Epidermal melanocyte (primary cell): ENCODE measurements around the gene CSHL1.
"Not testable (repeated sequence)": the region's sequence is repeated elsewhere in the genome, so short reads cannot be mapped to it uniquely, and the experiment has no call there.

Experiments used
- DNase-seq: peaks from one replicate; pipeline ENCODE4 v3.0.0; 2011; ENCODE audit warnings: low spot score; ENCODE audit not compliant: insufficient read length

CSHL1 gene

DNA sequence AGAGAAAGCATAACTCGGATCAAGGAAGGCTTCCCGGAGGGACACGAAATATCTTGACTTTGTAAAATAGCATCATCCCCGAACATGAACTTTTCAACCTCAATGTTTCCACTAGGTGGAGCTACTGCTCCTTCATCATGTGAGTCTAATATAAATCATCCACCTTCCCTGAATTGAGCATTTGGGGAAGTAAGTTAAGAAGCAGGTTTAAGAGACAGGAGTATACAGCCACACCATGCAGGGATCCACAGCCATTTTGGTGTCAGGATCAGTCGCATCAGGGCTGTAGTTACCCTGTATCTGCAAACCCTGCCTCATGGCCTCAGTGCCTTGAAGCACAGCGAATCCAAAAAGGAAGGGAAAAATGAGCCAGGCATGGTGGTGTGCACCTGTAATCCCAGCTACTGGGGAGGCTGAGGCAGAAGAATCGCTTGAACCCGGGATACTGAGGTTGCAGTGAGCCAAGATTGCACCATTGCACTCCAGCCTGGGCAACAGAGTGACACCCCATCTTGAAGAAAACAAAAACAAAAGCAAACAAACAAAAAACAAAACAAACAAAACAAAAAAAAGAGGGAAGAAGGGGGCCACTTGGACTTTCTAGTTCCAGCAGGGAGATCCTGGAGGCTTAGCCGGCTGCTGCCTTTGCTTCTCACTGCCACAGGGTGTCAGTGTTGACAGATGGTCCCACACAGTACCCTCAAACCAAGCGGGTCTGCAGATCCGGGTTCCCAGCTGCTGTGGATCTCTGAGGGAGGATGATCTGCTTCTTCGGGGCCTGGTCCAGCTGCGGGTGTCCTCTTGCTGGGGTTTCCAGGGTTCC, 21.8 kb downstream of the CSHL1 start:
- DNase-seq = not testable (repeated sequence)

DNA sequence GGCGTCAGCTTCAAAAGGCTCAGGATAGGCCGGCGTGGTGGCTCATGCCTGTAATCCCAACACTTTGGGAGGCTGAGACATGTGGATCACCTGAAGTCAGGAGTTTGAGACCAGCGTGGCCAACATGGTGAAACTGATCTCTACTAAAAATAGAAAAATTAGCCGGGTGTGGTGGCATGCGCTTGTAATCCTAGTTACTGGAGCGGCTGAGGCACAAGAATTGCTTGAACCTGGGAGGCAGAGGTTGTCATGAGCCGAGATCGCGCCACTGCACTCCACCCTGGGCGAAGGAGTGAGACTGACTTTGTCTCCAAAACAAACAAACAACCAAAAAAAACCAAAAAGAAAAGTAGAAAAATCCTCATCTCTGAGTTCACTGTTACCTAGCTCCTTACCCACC, 25.9 kb downstream of the CSHL1 start:
- DNase-seq = not testable (repeated sequence)

DNA sequence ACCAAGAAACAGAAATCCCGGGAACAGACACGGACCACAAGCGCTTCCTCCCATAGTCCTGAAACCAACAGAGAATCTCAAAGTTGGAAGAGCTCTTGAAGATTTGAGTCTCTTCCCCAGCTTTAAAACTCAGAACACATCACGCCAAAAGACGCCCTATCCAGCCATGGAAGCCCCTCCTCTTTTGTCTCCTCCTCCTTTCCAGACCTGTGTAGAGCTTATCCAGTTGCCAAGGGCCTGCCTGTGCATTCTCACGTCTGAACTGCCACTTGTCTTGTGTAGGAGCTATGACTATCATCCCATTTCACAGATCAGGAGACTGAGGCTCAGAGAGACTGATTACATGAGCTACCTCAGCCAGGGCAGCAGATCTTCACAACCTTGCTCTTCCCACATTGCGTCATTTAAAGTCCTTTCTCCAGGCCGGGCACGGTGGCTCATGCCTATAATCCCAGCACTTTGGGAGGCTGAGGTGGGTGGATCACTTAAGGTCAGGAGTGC, 28.4 kb downstream of the CSHL1 start:
- DNase-seq = not testable (repeated sequence)

DNA sequence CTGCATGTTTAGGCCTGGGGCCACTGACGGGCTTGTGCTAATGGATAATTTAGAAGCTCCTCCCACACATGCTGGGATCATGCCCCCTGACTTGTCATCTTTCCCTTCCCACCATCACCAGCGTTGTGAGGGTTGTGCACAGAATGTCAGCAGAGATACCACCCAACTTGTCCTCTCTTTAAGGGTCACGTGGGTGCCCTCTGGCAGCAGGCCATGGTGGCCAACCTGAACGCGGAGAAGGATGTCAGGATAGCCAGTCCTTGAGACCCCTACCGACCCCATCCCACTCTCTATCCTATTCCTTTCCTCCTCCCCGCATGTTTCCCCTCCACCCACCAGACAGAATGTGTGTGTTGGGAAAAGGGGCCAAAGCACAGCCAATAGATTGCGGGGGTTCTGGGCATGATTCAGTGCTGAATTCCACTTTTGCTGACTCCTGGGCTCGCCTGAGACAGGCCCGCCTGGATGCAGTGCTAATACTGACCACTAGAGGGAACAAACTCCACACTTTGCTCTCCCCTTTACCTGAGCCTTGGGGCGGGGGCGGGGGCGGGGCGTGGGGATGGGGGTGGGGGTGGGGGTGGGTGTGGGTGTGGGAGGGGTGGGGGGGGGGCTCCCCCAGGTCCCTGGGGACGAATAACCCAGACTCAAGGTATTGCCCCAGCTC, 29.0 kb downstream of the CSHL1 start, which contains the start of gene GH2:
Gene GH2, minus strand, starts transcription at position 10 of the 667 bp plus-strand sequence. CDS start 143 bp downstream, outside the sequence.
- DNase-seq = peak; percentile 52

DNA sequence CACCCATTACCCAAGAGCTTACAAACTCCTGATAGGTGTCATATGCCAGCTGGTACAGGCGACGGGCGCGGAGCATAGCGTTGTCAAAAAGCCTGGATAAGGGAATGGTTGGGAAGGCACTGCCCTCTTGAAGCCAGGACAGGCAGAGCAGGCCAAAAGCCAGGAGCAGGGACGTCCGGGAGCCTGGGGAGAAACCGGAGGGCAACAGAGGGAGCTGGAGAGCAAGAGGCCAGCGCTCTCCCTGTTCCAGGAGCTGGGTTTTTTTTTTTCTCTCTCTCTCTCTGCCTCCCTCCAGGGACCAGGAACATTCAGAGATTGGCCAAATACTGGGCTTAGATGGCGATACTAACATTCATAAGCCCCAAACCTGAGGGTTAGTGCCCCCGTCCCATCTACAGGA, 29.7 kb downstream of the CSHL1 start:
- not testable (repeated sequence) for DNase-seq

DNA sequence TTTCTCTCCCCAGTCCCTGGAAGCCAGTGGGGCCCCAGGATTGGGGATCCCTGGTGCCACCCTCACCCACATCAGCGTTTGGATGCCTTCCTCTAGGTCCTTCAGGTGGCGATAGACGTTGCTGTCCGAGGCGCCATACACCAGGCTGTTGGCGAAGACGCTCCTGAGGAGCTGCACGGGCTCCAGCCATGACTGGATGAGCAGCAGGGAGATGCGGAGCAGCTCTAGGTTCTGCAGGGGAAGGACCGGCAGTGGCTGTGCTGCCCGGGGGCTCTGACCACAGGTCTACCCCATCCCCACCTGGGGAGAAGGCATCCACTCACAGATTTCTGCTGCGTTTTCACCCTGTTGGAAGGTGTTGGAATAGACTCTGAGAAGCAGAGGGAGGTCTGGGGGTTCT, 30.4 kb downstream of the CSHL1 start:
- no peak for DNase-seq

DNA sequence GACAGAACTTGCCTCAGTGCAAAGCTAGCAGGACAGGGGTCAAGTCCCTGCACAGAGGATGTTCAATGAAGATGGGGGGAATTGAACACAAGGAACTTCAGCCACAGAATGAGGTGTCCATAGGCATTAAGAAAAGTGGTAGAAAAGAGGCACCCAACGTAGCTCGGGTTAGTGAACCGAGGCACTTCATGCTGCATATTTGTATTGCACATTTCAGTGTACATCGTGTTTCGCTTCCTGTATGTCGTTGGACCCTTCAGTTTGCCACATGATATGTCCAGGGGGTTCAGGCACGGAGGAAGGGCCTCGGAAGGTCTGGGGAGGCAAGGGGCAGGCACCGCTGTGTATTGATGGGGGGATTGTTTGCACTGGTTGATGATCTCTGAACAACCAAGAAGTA, 32.6 kb downstream of the CSHL1 start:
- not testable (repeated sequence) for DNase-seq

DNA sequence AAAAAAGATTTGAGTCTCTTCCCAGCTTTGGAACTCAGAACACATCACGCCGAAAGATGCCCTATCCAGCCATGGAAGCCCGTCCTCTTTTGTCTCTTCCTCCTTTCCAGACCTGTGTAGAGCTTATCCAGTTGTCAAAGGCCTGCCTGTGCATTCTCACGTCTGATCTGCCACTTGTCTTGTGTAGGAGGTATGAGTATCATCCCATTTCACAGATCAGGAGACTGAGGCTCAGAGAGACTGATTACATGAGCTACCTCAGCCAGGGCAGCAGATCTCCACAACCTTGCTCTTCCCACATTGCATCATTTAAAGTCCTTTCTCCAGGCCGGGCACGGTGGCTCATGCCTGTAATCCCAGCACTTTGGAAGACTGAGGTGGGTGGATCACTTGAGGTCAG, 36.4 kb downstream of the CSHL1 start:
- not testable (repeated sequence) for DNase-seq

DNA sequence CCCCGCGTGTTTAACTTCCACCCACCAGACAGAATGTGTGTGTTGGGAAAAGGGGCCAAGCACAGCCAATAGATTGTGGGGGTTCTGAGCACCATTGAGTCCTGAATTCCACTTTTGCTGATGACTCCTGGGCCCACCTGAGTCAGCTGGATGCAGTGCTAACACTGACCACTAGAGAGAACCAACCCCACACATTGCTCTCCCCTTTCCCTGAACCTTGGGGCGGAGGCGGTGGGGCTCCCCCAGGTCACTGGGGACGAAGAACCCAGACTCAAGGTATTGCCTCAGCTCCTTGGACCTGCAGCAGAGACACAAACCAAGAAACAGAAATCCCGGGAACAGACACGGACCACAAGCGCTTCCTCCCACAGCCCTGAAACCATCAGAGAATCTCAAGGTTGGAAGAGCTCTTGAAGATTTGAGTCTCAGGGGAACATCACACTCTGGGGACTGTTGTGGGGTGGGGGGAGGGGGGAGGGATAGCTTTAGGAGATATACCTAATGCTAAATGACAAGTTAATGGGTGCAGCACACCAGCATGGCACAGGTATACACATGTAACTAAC, 36.9 kb downstream of the CSHL1 start:
- DNase-seq = not testable (repeated sequence)

DNA sequence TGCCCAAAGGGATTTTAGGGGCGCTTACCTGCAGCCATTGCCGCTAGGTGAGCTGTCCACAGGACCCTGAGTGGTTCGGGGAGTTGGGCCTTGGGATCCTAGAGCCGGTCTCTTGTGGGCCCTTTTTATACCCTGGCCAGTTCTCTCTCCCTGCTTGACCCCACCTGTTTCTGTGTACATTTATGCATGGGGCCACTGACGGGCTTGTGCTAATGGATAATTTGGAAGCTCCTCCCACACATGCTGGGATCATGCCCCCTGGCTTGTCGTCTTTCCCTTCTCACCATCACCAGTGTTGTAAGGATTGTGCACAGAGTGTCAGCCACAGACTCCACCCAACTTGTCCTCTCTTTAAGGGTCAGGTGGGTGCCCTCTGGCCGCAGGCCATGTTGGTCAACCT, 37.5 kb downstream of the CSHL1 start, which contains the start of gene CSH2:
Gene CSH2, minus strand, starts transcription at position 101 of the 400 bp plus-strand sequence. Its CDS starts 63 bp downstream, at position 38.
- DNase-seq = not testable (repeated sequence)

DNA sequence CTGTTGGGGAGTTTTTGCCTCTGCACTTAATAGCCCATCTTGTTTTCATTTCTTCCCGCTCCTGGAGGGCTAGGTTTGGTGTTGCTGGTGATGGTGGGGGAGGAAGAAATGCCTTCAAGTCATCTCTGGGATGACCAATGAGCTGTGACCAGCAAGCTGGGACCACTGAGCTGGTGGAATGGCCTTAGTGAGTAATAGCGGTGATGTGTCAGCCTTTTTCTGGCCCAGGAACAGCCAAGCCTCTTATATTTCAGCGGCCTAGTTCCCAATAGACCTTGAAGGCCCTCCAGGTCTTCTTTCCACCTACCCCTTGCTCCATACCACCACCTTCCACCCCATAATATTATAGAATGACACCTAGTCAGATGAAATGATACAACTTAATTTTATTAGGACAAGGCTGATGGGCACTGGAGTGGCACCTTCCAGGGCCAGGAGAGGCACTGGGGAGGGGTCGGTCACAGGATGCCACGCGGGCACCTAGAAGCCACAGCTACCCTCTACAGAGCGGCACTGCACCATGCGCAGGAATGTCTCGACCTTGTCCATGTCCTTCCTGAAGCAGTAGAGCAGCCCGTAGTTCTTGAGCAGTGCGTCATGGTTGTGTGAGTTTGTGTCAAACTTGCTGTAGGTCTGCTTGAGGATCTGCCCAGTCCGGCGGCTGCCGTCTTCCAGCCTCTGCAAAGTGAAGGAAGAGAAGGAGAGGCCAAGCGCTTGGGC, 39.3 kb downstream of the CSHL1 start:
- DNase-seq = not testable (repeated sequence)

DNA sequence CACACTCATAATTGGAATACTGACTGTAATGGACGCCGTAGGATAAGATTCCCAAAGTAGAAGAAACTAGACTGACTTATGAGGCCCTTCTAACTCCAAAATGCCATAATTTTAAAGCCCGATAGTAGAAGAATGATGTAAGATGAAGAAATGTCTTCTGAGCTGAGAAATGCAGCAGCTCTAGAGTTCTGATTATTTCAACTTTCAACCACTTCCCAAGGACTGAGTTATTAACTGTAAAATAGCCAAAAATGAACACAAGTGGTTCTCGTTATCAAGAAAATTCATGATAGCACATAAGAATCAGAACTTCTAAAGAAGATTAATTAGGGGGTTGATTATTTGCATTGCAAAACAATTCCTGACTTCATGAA, 40.8 kb downstream of the CSHL1 start:
- DNase-seq = not testable (repeated sequence)

DNA sequence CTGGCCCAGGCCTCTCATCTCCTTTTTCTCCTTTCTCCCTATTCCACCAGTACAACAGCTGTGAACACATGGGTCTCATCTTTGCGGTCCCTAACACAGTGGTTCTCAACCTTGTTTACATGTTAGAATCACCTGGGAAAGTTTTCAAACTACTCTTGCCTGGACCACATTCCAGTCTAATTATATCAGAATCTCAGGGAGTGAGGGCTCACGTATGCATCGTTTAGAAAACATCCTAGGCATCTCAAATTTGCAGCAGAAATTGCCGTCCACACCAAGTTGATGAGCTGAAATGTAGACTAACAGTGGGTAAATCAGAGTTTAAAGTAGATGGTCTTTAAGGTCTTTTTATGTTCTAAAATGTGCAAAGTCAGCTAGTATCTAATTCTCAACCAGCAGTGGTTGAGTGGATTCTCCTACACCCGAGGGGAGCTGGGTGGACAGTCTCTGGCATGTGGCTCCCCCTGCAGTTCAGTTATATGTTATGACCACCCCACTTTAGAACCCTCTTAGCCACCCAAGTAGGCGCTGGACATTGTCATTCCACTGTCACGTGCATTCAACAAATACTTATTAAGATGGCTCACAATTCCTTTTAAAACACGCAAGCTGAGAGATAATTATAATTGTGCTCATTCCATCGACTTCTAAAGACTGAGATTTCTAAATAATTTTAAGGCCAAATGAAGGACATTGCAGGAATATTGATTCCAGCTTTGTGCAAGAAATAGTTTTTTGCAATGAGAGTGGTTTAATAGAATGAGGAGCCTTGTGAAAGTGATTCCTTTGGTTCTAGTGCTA, 41.4 kb downstream of the CSHL1 start:
- not testable (repeated sequence) for DNase-seq

DNA sequence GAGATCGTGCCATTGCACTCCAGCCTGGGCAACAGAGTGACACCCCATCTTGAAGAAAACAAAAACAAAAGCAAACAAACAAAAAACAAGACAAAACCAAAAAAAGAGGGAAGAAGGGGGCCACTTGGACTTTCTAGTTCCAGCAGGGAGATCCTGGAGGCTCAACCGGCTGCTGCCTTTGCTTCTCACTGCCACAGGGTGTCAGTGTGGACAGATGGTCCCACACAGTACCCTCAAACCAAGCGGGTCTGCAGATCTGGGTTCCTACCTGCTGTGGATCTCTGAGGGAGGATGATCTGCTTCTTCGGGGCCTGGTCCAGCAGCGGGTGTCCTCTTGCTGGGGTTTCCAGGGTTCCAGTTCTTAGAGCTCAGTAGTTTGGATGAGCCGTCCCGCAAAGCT, 44.4 kb downstream of the CSHL1 start:
- DNase-seq = not testable (repeated sequence)
